Thoracic aorta (tissue), 2 donors: ENCODE measurements around the gene SLC7A14. TPM values are rescaled to one million over a fixed set of nuclear protein-coding genes. Genes with fewer than 3 reads are reported as not detected.

ENCODE experiments used
- ATAC-seq: fragments of 150-250 bp; one replicate; pipeline ENCODE4 v1.8.0; 2017; ENCODE audit warnings: low read depth; ENCODE audit not compliant: insufficient number of reproducible peaks, low FRiP score
- DNase-seq: peaks from one replicate; pipeline ENCODE4 v3.0.0-alpha.2; 2020; ENCODE audit warnings: low spot score
- H3K27ac ChIP-seq, 2 donors: fragments of 200-600 bp; sonication (generic); 1 replicate in 1 of 2; 2 replicates in 1 of 2; pipeline ENCODE4 v1.5.1; 2016; ENCODE audit warnings: mild to moderate bottlenecking in 2 of 2, moderate library complexity in 2 of 2
- H3K27me3 ChIP-seq: fragments of 200-600 bp; sonication (generic); replicated peaks from 2 replicates; pipeline ENCODE4 v1.6.0; 2016; ENCODE audit warnings: mild to moderate bottlenecking; ENCODE audit not compliant: insufficient read depth
- H3K36me3 ChIP-seq: fragments of 200-600 bp; sonication (generic); one replicate; pipeline ENCODE4 v1.5.1; 2016
- H3K4me1 ChIP-seq, 2 donors: fragments of 200-600 bp; sonication (generic); 1 replicate in 1 of 2; 2 replicates in 1 of 2; pipeline versions ENCODE4 v1.5.1 to v1.6.0; 2016; ENCODE audit warnings: low read depth in 2 of 2, mild to moderate bottlenecking in 1 of 2; ENCODE audit not compliant: control insufficient read depth in 1 of 2
- H3K4me3 ChIP-seq: fragments of 200-600 bp; sonication (generic); 2 replicates; pipeline ENCODE4 v1.5.1; 2016; ENCODE audit warnings: mild to moderate bottlenecking
- H3K9me3 ChIP-seq: fragments of 200-600 bp; sonication (generic); 2 replicates; pipeline ENCODE4 v1.5.1; 2016
- CTCF ChIP-seq: fragments of 200-600 bp; sonication (generic); IDR thresholded peaks from one replicate; pipeline ENCODE4 v1.5.1; 2019; ENCODE audit warnings: antibody characterized with exemption
- total RNA-seq, 2 donors: library from RNA; depleted of rRNA; stranded (reverse); fragments of >200 nt; gene quantifications; one replicate each; pipeline versions ENCODE4 v1.1.0 to v1.2.3, GENCODE V29; 2016

Gene SLC7A14
- total RNA-seq, 2 donors from 2014 or later: not detected

- Histone ChIP-seq H3K36me3 (no peaks in the 10 kb centered on the region), H3K9me3 (no peaks in the 10 kb centered on the region), H3K4me1 (no peaks in the 10 kb centered on the region), H3K27me3 (no peaks in the 10 kb centered on the region), H3K27ac (no peak overlapping the region), H3K4me3 (no peak overlapping the region)
- ATAC-seq (no peak), DNase-seq (no peak)
- no peak for TF ChIP-seq CTCF
Observed at GRCh38 chr3:170594528-170594927, 8.7 kb upstream of the SLC7A14 start.

GRCh38 chr3:170593634-170594033 is 7.8 kb upstream of the SLC7A14 start:
- Histone ChIP-seq H3K27ac (no peak overlapping the region), H3K4me1 (no peaks in the 10 kb centered on the region), H3K27me3 (no peaks in the 10 kb centered on the region), H3K9me3 (no peaks in the 10 kb centered on the region), H3K4me3 (no peak overlapping the region), H3K36me3 (no peaks in the 10 kb centered on the region)
- DNase-seq (no peak), ATAC-seq (no peak)
- no peak for TF ChIP-seq CTCF

GRCh38 chr3:170589113-170589512 is 3.2 kb upstream of the SLC7A14 start:
- Histone ChIP-seq H3K27ac (no peak overlapping the region), H3K36me3 (no peaks in the 10 kb centered on the region), H3K27me3 (no peaks in the 10 kb centered on the region), H3K9me3 (no peaks in the 10 kb centered on the region), H3K4me1 (peaks cover 6 to 9% of the 10 kb centered on the region in 2 donors), H3K4me3 (no peak overlapping the region)
- no peak for DNase-seq
- no peak for ATAC-seq
- TF ChIP-seq CTCF: no peak

GRCh38 chr3:170585008-170585936 is 603 bp downstream of the SLC7A14 start:
- ATAC-seq (no peak), DNase-seq (no peak)
- TF ChIP-seq CTCF: no peak
- no peak overlapping the region for H3K27ac ChIP-seq
- H3K9me3 ChIP-seq: no peaks in the 10 kb centered on the region
- H3K4me1 ChIP-seq: peaks cover 6 to 9% of the 10 kb centered on the region in 2 donors
- peak overlapping the region; percentile 50 for H3K4me3 ChIP-seq
- no peaks in the 10 kb centered on the region for H3K36me3 ChIP-seq
- no peaks in the 10 kb centered on the region for H3K27me3 ChIP-seq

- no peak for DNase-seq
Observed at GRCh38 chr3:170584585-170585007, 1.3 kb downstream of the SLC7A14 start.

More at GRCh38 chr3:170584585-170585007, 1.3 kb downstream of the SLC7A14 start:
- H3K27ac ChIP-seq: no peak overlapping the region
- no peaks in the 10 kb centered on the region for H3K27me3 ChIP-seq
- peak overlapping the region; percentile 50 for H3K4me3 ChIP-seq
- TF ChIP-seq CTCF: no peak
- peaks cover 6 to 9% of the 10 kb centered on the region in 2 donors for H3K4me1 ChIP-seq
- no peaks in the 10 kb centered on the region for H3K36me3 ChIP-seq
- no peak for ATAC-seq
- no peaks in the 10 kb centered on the region for H3K9me3 ChIP-seq
